ENCODE results near the gene CCDC175.

DNA sequence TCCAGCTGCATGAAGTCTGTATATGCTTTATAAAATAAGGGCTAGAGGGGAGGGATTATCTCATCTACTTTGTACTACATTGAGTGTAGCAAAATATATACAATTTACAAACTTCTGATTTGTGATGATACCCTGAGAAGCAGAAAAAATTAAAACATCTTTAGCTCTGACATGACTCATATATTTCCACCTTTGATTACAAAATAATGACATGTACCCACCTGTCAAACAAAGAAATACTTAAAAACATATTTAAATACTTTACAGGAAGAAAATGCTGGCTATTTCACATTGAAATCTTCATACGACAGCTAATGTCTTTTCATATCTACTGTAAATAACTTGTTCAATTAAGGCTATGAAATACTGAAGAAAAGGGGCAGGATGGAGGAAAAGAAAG is 114.7 kb downstream of the CCDC175 start:
- TF ChIP-seq, protein P1, sequence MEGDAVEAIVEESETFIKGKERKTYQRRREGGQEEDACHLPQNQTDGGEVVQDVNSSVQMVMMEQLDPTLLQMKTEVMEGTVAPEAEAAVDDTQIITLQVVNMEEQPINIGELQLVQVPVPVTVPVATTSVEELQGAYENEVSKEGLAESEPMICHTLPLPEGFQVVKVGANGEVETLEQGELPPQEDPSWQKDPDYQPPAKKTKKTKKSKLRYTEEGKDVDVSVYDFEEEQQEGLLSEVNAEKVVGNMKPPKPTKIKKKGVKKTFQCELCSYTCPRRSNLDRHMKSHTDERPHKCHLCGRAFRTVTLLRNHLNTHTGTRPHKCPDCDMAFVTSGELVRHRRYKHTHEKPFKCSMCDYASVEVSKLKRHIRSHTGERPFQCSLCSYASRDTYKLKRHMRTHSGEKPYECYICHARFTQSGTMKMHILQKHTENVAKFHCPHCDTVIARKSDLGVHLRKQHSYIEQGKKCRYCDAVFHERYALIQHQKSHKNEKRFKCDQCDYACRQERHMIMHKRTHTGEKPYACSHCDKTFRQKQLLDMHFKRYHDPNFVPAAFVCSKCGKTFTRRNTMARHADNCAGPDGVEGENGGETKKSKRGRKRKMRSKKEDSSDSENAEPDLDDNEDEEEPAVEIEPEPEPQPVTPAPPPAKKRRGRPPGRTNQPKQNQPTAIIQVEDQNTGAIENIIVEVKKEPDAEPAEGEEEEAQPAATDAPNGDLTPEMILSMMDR (IDR thresholded peaks at IDR 0.05), result no peak
- TF ChIP-seq POLR2A (IDR thresholded peaks at IDR 0.05; ENCODE audit: low read depth) (no peak), POLR2AphosphoS5 (IDR thresholded peaks at IDR 0.05) (no peak), EP300 (IDR thresholded peaks at IDR 0.05) (no peak)

Measured in esophagus muscularis mucosa (tissue), 4 donors.